Stimulated activated CD4-positive, alpha-beta T cell treated with anti-CD3 and anti-CD28 coated beads, Interleukin-2, amount 100 ng/mL, for 4 hours (primary cell): ENCODE measurements around the gene OR7C1.
"Not testable (repeated sequence)": the region's sequence is repeated elsewhere in the genome, so short reads cannot be mapped to it uniquely, and the experiment has no call there.

Experiments used
- DNase-seq: peaks from one replicate; pipeline ENCODE4 v3.0.0-alpha.2; 2020; ENCODE audit warnings: low read depth

The OR7C1 gene

DNA sequence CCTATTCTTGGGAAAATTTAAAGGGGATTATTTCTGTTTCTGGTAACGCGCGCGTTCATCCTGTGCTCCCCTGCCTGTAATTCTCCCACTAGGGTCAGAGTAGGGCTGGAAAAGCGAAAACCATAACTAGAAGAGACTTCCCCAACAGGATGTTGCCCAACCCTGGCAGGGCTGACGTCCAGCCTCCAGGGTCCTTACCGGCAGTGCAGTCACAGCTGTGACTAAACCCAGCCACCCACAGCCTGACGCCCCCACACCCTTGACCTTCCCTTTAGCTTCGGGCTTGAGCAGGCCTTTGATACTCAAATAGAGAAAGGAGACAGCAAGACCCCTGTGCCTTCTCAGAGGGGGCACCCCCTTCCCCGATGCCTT lies 50.3 kb downstream of the OR7C1 start:
- not testable (repeated sequence) for DNase-seq

GRCh38 chr19:14783410-14783998 lies 51.5 kb downstream of the OR7C1 start:
- DNase-seq = not testable (repeated sequence)

DNA sequence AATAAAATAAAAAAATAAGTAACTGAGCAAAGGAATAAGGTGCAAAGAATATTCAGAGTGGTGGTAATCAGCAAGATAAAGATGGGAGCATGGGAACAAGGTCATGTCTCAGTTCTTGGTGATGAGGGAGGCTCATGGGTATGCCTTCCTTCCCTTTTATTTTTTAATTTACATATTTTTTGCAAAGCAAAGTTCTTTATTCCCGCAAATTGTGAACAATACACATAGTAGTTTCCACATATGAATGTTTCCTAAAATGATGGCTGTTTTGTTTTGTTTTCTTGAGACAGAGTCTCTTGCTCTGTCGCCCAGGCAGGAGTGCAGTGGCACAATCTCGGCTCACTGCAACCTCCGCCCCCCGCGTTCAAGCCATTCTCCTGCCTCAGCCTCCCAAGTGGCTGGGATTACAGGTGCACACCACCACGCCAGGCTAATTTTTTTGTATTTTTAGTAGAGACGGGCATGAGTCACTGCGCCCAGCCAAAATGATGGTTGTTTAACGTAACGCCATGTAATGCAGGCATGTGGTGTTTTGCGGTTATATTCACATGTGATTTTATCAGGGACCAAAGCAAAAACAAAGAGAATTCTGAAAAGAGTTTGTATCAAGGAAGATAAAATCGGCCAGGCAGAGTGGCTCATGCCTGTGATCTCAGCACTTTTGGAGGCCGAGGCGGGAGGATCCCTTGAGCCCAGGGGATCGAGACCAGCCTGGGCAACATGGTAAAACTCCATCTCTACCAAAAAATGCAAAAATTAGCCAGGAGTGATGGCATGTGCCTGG lies 52.2 kb downstream of the OR7C1 start:
- DNase-seq = no peak

- DNase-seq = not testable (repeated sequence)
These were observed 53.1 kb downstream of the OR7C1 start for GRCh38 chr19:14781713-14782536.

- not testable (repeated sequence) for DNase-seq
These were observed 54.3 kb downstream of the OR7C1 start for GRCh38 chr19:14780622-14781225.

GRCh38 chr19:14779151-14779550 lies 55.8 kb downstream of the OR7C1 start:
- DNase-seq = no peak

DNA sequence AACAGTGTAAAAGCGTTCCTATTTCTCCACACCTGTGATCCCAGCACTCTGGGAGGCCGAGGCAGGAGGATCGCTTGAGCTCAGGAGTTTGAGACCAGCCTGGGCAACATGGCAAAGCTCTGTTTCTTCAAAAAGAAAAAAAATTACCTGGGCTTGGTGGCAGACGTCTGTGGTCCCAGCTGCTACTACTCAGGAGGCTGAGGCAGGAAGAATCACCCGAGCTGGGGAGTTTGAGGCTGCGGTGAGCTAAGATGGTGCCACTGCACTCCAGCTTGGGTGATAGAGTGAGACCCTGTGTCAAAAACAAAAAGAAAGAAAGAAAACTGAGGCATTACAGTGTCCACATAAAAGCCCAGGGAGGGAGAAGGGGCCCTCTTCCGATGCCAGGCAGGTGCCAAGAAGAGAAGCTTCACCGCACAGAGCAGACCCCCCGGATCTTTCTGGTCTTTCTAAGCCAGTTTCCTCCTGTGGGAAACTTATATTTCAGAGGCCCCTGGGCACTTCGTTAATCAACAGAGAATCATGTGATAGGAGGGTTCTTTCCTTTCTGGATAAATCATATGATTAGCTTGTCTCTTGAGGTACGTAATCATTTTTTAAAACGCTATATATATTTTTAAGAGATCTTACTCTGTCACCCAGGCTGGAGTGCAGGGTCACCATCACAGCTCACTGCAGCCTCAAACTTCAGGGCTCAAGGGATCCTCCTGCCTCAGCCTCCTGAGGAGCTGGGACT lies 56.7 kb downstream of the OR7C1 start, which contains the start of gene ADGRE2:
ADGRE2 (minus strand) TSS at position 451 of the 736 bp plus-strand sequence. CDS start 1,804 bp downstream, outside the sequence.
- not testable (repeated sequence) for DNase-seq

- not testable (repeated sequence) for DNase-seq
These were observed 57.3 kb downstream of the OR7C1 start for GRCh38 chr19:14777645-14778044.

GRCh38 chr19:14775869-14776586 lies 59.0 kb downstream of the OR7C1 start:
- DNase-seq = no peak

DNA sequence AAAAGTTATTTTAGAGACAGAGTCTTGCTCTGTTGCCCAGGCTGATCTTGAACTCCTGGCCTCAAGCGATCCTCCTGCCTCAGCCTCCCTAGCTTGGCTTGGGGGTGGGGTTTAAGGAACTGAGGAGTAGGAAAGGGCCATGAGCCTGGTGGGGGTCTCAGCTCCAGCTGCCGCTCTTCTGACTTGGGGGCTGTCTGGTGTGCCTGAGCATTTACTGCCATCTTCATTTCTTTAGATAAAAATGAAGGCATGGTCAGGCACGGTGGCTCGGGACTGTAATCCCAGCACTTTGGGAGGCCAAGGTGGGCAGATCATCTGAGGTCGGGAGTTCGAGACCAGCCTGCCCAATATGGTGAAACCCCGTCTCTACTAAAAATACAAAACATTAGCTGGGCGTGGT lies 59.7 kb downstream of the OR7C1 start:
- DNase-seq = not testable (repeated sequence)

DNA sequence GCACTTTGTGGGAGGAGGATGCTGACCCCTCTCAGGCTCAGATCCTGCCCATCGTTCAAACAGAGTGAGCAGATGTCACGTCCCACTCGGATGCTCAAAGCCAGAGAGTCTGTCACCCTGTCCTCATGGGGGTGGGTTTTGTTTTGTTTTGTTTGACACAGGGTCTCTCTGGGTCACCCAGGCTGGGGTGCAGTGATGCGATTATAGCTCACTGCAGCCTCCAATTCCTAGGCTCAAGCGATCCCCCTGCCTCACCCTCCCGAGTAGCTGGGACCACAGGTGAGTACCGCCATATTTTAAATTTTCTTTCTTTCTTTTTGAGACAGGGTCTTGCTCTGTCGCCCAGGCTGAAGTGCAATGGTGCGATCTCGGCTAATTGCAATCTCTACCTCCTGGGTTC lies 60.6 kb downstream of the OR7C1 start:
- DNase-seq = no peak

- not testable (repeated sequence) for DNase-seq
These were observed 61.3 kb downstream of the OR7C1 start for GRCh38 chr19:14773722-14774121.

DNA sequence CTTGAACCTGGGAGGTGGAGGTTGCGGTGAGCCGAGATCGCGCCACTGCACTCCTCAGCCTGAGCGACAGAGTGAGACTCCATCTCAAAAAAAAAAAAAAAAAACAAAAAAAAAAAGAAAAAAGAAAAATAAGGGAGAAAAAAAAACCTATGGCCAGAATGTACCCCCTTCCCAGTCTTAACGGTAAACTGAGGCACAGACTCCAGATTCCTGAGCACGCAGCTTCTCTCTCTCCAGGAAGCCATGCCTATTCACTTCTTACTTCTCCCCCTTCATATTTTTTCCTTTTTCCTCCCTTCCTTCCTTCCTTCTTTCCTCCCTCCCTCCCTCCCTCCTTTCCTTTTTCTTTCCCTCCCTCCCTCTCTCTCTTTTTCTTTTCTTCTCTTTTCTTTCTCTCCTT lies 62.0 kb downstream of the OR7C1 start:
- no peak for DNase-seq

DNA sequence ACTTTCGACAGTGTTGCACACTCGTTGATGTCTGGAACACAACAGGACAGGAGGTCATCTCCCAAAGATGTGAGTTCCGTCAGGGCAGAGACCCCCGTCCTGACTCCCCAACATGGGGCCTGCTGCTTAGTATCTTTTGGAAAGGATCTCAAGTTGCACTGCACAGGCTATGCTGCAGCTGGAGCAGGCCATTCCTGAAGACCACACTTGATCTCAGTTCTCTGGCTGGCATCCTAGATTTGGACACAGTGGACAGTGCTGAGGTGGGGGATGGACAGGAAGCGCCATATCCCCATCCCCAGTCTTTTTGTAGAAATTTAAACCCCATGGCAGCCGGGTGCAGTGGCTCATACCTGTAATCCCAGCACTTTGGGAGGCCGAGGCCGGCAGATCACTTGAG lies 62.5 kb downstream of the OR7C1 start:
- no peak for DNase-seq

- DNase-seq = no peak
These were observed 63.8 kb downstream of the OR7C1 start for GRCh38 chr19:14770944-14771839.

DNA sequence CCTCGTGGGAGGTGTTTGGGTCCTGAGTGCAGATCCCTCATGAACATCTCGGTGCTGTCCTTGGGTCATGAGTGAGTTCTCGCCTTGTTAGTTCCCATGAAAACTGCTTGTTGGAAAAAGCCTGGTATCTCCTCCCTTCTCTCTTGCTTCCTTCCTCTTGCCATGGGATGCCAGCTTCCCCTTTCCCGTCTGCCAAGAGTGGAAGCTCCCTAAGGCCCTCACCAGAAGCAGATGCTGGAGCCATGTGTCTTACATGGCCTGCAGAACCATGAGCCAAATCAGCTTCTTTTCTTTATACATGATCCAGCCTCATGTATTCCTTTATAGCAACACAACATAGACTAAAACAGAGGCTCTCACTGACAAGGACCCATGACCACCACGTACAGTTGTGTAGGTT lies 64.8 kb downstream of the OR7C1 start:
- DNase-seq = no peak

GRCh38 chr19:14769201-14769600 lies 65.8 kb downstream of the OR7C1 start:
- no peak for DNase-seq

DNA sequence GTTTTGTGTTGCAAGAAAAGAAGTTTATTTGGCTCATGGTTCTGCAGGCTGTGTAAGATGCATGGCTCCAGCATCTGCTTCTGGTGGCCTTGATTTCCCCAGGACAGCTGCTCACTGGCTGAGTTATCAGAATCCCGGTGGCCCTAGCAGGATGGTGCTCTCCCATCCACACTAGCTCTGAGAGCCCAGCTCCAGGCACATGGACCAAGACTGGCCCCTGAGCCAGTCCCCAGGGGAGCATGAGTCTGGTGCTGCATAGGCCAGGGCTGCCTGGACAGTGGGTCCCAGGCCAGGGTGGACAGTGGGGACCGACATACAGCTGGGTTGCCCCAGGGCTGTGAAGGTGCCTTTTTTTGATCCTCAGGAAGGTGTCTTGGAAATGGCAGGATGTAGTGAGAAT lies 67.0 kb downstream of the OR7C1 start:
- DNase-seq = no peak

- no peak for DNase-seq
These were observed 67.5 kb downstream of the OR7C1 start for GRCh38 chr19:14767466-14767971.

DNA sequence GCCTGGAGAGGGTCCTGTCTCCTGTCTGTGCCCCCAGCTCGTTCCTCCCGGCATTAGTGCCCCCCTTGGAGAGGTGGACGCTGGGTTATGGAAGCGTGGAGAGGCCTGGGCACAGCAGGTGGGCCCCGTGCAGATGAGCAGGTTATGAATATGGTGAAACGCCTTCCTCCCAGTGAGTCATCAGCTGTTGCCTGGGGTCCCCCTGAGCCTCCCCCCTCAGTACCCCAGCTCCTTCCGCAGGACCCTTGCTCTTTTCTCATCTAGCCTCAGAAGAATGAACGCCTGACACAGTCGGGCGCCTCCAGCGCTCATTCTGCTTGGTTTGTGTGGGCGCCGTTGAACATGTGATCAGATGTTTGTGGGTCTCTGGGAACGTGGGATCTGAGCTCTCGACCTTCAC lies 69.1 kb downstream of the OR7C1 start:
- not testable (repeated sequence) for DNase-seq
